ENCODE results near the gene ZNF587B. TPM values are rescaled to one million over a fixed set of nuclear protein-coding genes. Genes with fewer than 3 reads are reported as not detected.

The ZNF587B gene
- total RNA-seq, 4 donors from 2014 or later = 6.3 to 14.1 (median 9.3) TPM

- DNase-seq (ENCODE audit: extremely low spot score) = no peak
- WGBS = 30% methylated on average over 13 of the region's 13 CpGs
Observed at GRCh38 chr19:57813919-57814504, 16.1 kb upstream of the ZNF587B start.

GRCh38 chr19:57814505-57815246 lies 15.4 kb upstream of the ZNF587B start, which contains the start of gene ZNF552:
Gene ZNF552, minus strand, starts transcription at chr19:57814913. Its CDS starts 170 bp downstream, at chr19:57814743.
- peak within 1 kb of the TSS; percentile 72 to 79 (median 76) for H3K27ac ChIP-seq (replicated peaks in 1 of 4)
- H3K4me1 ChIP-seq = peaks cover 6 to 31% (median 24%) of the 10 kb centered on the region in 4 donors
- H3K36me3 ChIP-seq = peaks cover 3 to 29% (median 18%) of the 10 kb centered on the region in 4 donors
- peak within 1 kb of the TSS; percentile 63 to 86 (median 76) for H3K4me3 ChIP-seq
- WGBS = under 1% methylated on average over 35 of the region's 50 CpGs
- no peaks in the 10 kb centered on the region for H3K9me3 ChIP-seq
- H3K27me3 ChIP-seq = no peaks in the 10 kb centered on the region
- TF ChIP-seq POLR2AphosphoS5 (IDR thresholded peaks at IDR 0.05) (peak; percentile 89 to 93), CTCF (IDR thresholded peaks at IDR 0.05) (no peak), EP300 (IDR thresholded peaks at IDR 0.05) (no peak), POLR2A (IDR thresholded peaks at IDR 0.05; ENCODE audit: low read depth) (no peak)
- peak; percentile 93 for DNase-seq (ENCODE audit: extremely low spot score)
- intact Hi-C loops (cut with DNase I) = loop anchor here (10.0 kb wide), 1 partner anchor 70 kb away; the partner anchor contains the start of gene ZNF776

More at GRCh38 chr19:57813919-57814504, 16.1 kb upstream of the ZNF587B start:
- Histone ChIP-seq H3K4me1 (peaks cover 6 to 29% (median 23%) of the 10 kb centered on the region in 4 donors), H3K9me3 (no peaks in the 10 kb centered on the region), H3K27ac (replicated peaks in 1 of 4) (peak overlapping the region; percentile 72 to 79 (median 76)), H3K36me3 (peaks cover 3 to 36% (median 25%) of the 10 kb centered on the region in 4 donors), H3K27me3 (no peaks in the 10 kb centered on the region), H3K4me3 (peak overlapping the region; percentile 63 to 86 (median 76))
- TF ChIP-seq POLR2A (IDR thresholded peaks at IDR 0.05; ENCODE audit: low read depth) (no peak), EP300 (IDR thresholded peaks at IDR 0.05) (no peak), POLR2AphosphoS5 (IDR thresholded peaks at IDR 0.05) (no peak), CTCF (IDR thresholded peaks at IDR 0.05) (no peak)
- intact Hi-C loops (cut with DNase I) = loop anchor here (10.0 kb wide), 1 partner anchor 69 kb away; the partner anchor contains the start of gene ZNF776

- Histone ChIP-seq H3K4me1 (peaks cover 11 to 37% (median 29%) of the 10 kb centered on the region in 4 donors), H3K27me3 (no peaks in the 10 kb centered on the region), H3K27ac (replicated peaks in 1 of 4) (peak overlapping the region; percentile 72 to 79 (median 76)), H3K36me3 (peaks cover 3 to 21% (median 12%) of the 10 kb centered on the region in 4 donors), H3K9me3 (no peaks in the 10 kb centered on the region), H3K4me3 (peak overlapping the region; percentile 63 to 86 (median 76))
- TF ChIP-seq CTCF (IDR thresholded peaks at IDR 0.05) = no peak
- TF ChIP-seq EP300 (IDR thresholded peaks at IDR 0.05) = no peak
- no peak for DNase-seq (ENCODE audit: extremely low spot score)
- intact Hi-C loops (cut with DNase I) = loop anchor here (10.0 kb wide), 1 partner anchor 71 kb away; the partner anchor contains the start of gene ZNF776
- 89% methylated on average over 16 of the region's 17 CpGs for WGBS
Observed at GRCh38 chr19:57815247-57816075, 14.6 kb upstream of the ZNF587B start.

- WGBS = 82% methylated on average over 7 of the region's 7 CpGs
Observed at GRCh38 chr19:57816652-57817051, 13.4 kb upstream of the ZNF587B start.

More at GRCh38 chr19:57816652-57817051, 13.4 kb upstream of the ZNF587B start:
- intact Hi-C loops (cut with DNase I) = loop anchor here (10.0 kb wide), 1 partner anchor 72 kb away; the partner anchor contains the start of gene ZNF776
- Histone ChIP-seq H3K4me1 (peaks cover 16 to 44% (median 36%) of the 10 kb centered on the region in 4 donors), H3K36me3 (peaks cover 0 to 11% (median 5%) of the 10 kb centered on the region in 4 donors), H3K27ac (replicated peaks in 1 of 4) (no peak overlapping the region), H3K27me3 (no peaks in the 10 kb centered on the region), H3K9me3 (no peaks in the 10 kb centered on the region), H3K4me3 (no peak overlapping the region)
- no peak for TF ChIP-seq POLR2A (IDR thresholded peaks at IDR 0.05; ENCODE audit: low read depth)
- no peak for DNase-seq (ENCODE audit: extremely low spot score)

Data from esophagus muscularis mucosa (tissue), 4 donors.